Subcutaneous abdominal adipose tissue (tissue), 5 donors: ENCODE results near the gene SMIM38.
A peak's percentile ranks its signal among the peaks of the same experiment; 100 is the strongest.

Source experiments
- H3K27ac ChIP-seq: one replicate; pipeline ENCODE4 v1.7.0; 2013; ENCODE audit warnings: low read depth, mild to moderate bottlenecking, inconsistent platforms, low read length, moderate library complexity
- H3K27me3 ChIP-seq, 5 donors: one replicate each; pipeline ENCODE4 v1.7.0; 2013; ENCODE audit warnings: low read length in 5 of 5, inconsistent platforms in 1 of 5; ENCODE audit not compliant: control insufficient read depth in 5 of 5, insufficient read depth in 4 of 5
- H3K36me3 ChIP-seq, 5 donors: one replicate each; pipeline ENCODE4 v1.7.0; 2013; ENCODE audit warnings: low read length in 5 of 5; ENCODE audit not compliant: control insufficient read depth in 5 of 5, insufficient read depth in 5 of 5
- H3K4me1 ChIP-seq, 5 donors: one replicate each; pipeline ENCODE4 v1.7.0; 2013; ENCODE audit warnings: low read length in 5 of 5, mild to moderate bottlenecking in 3 of 5, moderate library complexity in 1 of 5; ENCODE audit not compliant: control insufficient read depth in 5 of 5, insufficient read depth in 5 of 5
- H3K4me3 ChIP-seq, 5 donors: one replicate each; pipeline ENCODE4 v1.7.0; 2013; ENCODE audit warnings: low read length in 5 of 5, low read depth in 1 of 5
- H3K9ac ChIP-seq, 5 donors: one replicate each; pipeline ENCODE4 v1.7.0; 2013; ENCODE audit warnings: low read length in 5 of 5, mild to moderate bottlenecking in 4 of 5, moderate library complexity in 3 of 5
- H3K9me3 ChIP-seq, 5 donors: one replicate each; pipeline ENCODE4 v1.7.0; 2013; ENCODE audit warnings: low read length in 5 of 5; ENCODE audit not compliant: control insufficient read depth in 5 of 5
- donor health status: healthy.
- donor health status: healthy.
- donor health status: healthy.
- donor health status: healthy.
- donor health status: healthy.

SMIM38 gene

GRCh38 chr11:69156673-69157155 lies 979 bp downstream of the SMIM38 start:
- Histone ChIP-seq H3K27me3 (peaks cover 7 to 39% (median 24%) of the 10 kb centered on the region in 5 donors), H3K9ac (no peak overlapping the region), H3K4me3 (peak overlapping the region in 1 of 5 donors; percentile 15), H3K36me3 (no peaks in the 10 kb centered on the region), H3K9me3 (no peaks in the 10 kb centered on the region), H3K4me1 (peaks cover 0 to 20% (median 10%) of the 10 kb centered on the region in 5 donors), H3K27ac (no peak overlapping the region)

GRCh38 chr11:69157156-69157821 lies 1.6 kb downstream of the SMIM38 start:
- Histone ChIP-seq H3K27ac (no peak overlapping the region), H3K4me3 (peak overlapping the region in 1 of 5 donors; percentile 15), H3K4me1 (peaks cover 0 to 20% (median 10%) of the 10 kb centered on the region in 5 donors), H3K36me3 (no peaks in the 10 kb centered on the region), H3K9me3 (no peaks in the 10 kb centered on the region), H3K27me3 (peaks cover 7 to 39% (median 24%) of the 10 kb centered on the region in 5 donors), H3K9ac (no peak overlapping the region)

- Histone ChIP-seq H3K4me1 (peaks cover 0 to 20% (median 10%) of the 10 kb centered on the region in 5 donors), H3K36me3 (no peaks in the 10 kb centered on the region), H3K27ac (no peak overlapping the region), H3K4me3 (no peak overlapping the region), H3K9me3 (peaks cover 0 to 1% (median 0%) of the 10 kb centered on the region in 5 donors), H3K9ac (no peak overlapping the region), H3K27me3 (peaks cover 7 to 39% (median 24%) of the 10 kb centered on the region in 5 donors)
Observed at GRCh38 chr11:69157822-69158231, 2.1 kb downstream of the SMIM38 start.

- no peak overlapping the region for H3K4me3 ChIP-seq
- H3K27me3 ChIP-seq, result peaks cover 7 to 38% (median 24%) of the 10 kb centered on the region in 5 donors
- peaks cover 0 to 20% (median 10%) of the 10 kb centered on the region in 5 donors for H3K4me1 ChIP-seq
- H3K27ac ChIP-seq, result no peak overlapping the region
- peaks cover 0 to 5% (median 0%) of the 10 kb centered on the region in 5 donors for H3K9me3 ChIP-seq
- no peak overlapping the region for H3K9ac ChIP-seq
- H3K36me3 ChIP-seq, result no peaks in the 10 kb centered on the region
Observed at GRCh38 chr11:69158301-69159149, 2.8 kb downstream of the SMIM38 start.

GRCh38 chr11:69159150-69159852 lies 3.6 kb downstream of the SMIM38 start:
- Histone ChIP-seq H3K27ac (no peak overlapping the region), H3K9me3 (peaks cover 0 to 13% (median 3%) of the 10 kb centered on the region in 5 donors), H3K36me3 (no peaks in the 10 kb centered on the region), H3K27me3 (peaks cover 7 to 37% (median 24%) of the 10 kb centered on the region in 5 donors), H3K4me3 (no peak overlapping the region), H3K4me1 (peaks cover 0 to 20% (median 10%) of the 10 kb centered on the region in 5 donors), H3K9ac (no peak overlapping the region)

GRCh38 chr11:69160296-69161116 lies 4.8 kb downstream of the SMIM38 start:
- Histone ChIP-seq H3K4me3 (no peak overlapping the region), H3K27me3 (peaks cover 7 to 33% (median 20%) of the 10 kb centered on the region in 5 donors), H3K27ac (no peak overlapping the region), H3K9me3 (peaks cover 0 to 14% (median 4%) of the 10 kb centered on the region in 5 donors), H3K4me1 (peaks cover 0 to 14% (median 10%) of the 10 kb centered on the region in 5 donors), H3K36me3 (no peaks in the 10 kb centered on the region), H3K9ac (no peak overlapping the region)

- Histone ChIP-seq H3K4me1 (peaks cover 0 to 15% (median 10%) of the 10 kb centered on the region in 5 donors), H3K27me3 (peaks cover 5 to 28% (median 16%) of the 10 kb centered on the region in 5 donors), H3K4me3 (no peak overlapping the region), H3K9me3 (peaks cover 0 to 14% (median 4%) of the 10 kb centered on the region in 5 donors), H3K9ac (no peak overlapping the region), H3K27ac (no peak overlapping the region), H3K36me3 (no peaks in the 10 kb centered on the region)
Observed at GRCh38 chr11:69161117-69161407, 5.3 kb downstream of the SMIM38 start.

GRCh38 chr11:69162505-69162904 lies 6.8 kb downstream of the SMIM38 start:
- Histone ChIP-seq H3K9ac (no peak overlapping the region), H3K4me1 (peaks cover 0 to 15% (median 3%) of the 10 kb centered on the region in 5 donors)

GRCh38 chr11:69163842-69164241 lies 8.1 kb downstream of the SMIM38 start:
- Histone ChIP-seq H3K27ac (no peak overlapping the region), H3K9me3 (peaks cover 0 to 14% (median 4%) of the 10 kb centered on the region in 5 donors), H3K9ac (no peak overlapping the region), H3K4me3 (no peak overlapping the region), H3K36me3 (no peaks in the 10 kb centered on the region), H3K4me1 (peaks cover 0 to 11% (median 3%) of the 10 kb centered on the region in 5 donors), H3K27me3 (peaks cover 5 to 17% (median 11%) of the 10 kb centered on the region in 5 donors)

More at GRCh38 chr11:69162505-69162904, 6.8 kb downstream of the SMIM38 start:
- peaks cover 0 to 14% (median 4%) of the 10 kb centered on the region in 5 donors for H3K9me3 ChIP-seq
- no peak overlapping the region for H3K27ac ChIP-seq
- H3K27me3 ChIP-seq, result peaks cover 15 to 19% (median 16%) of the 10 kb centered on the region in 5 donors
- no peaks in the 10 kb centered on the region for H3K36me3 ChIP-seq
- no peak overlapping the region for H3K4me3 ChIP-seq
